ENCODE results near the gene ADGB. TPM values are rescaled to one million over a fixed set of nuclear protein-coding genes. Genes with fewer than 3 reads are reported as not detected.
"Not testable (repeated sequence)": the region's sequence is repeated elsewhere in the genome, so short reads cannot be mapped to it uniquely, and the experiment has no call there.

Gene ADGB
- total RNA-seq, 1 experiment from 2014 or later = not detected

GRCh38 chr6:146847426-146847825 lies 248.7 kb downstream of the ADGB start:
- no peak overlapping the region for H3K27ac ChIP-seq (ENCODE audit: low read length)
- no peaks in the 10 kb centered on the region for H3K36me3 ChIP-seq (ENCODE audit: insufficient read depth, low read length)
- no peaks in the 10 kb centered on the region for H3K9me3 ChIP-seq (ENCODE audit: low read length)
- H2AFZ ChIP-seq (ENCODE audit: low read length) = no peak overlapping the region
- H3K27me3 ChIP-seq (ENCODE audit: low read length) = no peaks in the 10 kb centered on the region
- no peaks in the 10 kb centered on the region for H4K20me1 ChIP-seq (ENCODE audit: insufficient read depth, low read depth, low read length)
- H3K79me2 ChIP-seq (ENCODE audit: low read length) = no peaks in the 10 kb centered on the region
- no peak overlapping the region for H3K4me3 ChIP-seq (ENCODE audit: low read length)
- no peak overlapping the region for H3K9ac ChIP-seq (ENCODE audit: low read length)
- no peaks in the 10 kb centered on the region for H3K4me1 ChIP-seq (ENCODE audit: low read length)
- DNase-seq = no peak
- no peaks in the 10 kb centered on the region for H3K9me2 ChIP-seq (replicated peaks; ENCODE audit: insufficient read depth, low read length)
- H3K4me2 ChIP-seq (ENCODE audit: low read depth, low read length, poor library complexity, severe bottlenecking) = no peak overlapping the region

GRCh38 chr6:146850238-146850896 lies 251.6 kb downstream of the ADGB start:
- Histone ChIP-seq H3K27ac (ENCODE audit: low read length) (no peak overlapping the region), H3K4me1 (ENCODE audit: low read length) (no peaks in the 10 kb centered on the region), H3K4me2 (ENCODE audit: low read depth, low read length, poor library complexity, severe bottlenecking) (no peak overlapping the region), H3K9ac (ENCODE audit: low read length) (no peak overlapping the region), H2AFZ (ENCODE audit: low read length) (no peak overlapping the region), H3K36me3 (ENCODE audit: insufficient read depth, low read length) (no peaks in the 10 kb centered on the region), H3K9me2 (replicated peaks; ENCODE audit: insufficient read depth, low read length) (no peaks in the 10 kb centered on the region), H3K79me2 (ENCODE audit: low read length) (no peaks in the 10 kb centered on the region), H3K9me3 (ENCODE audit: low read length) (no peaks in the 10 kb centered on the region), H3K27me3 (ENCODE audit: low read length) (no peaks in the 10 kb centered on the region), H4K20me1 (ENCODE audit: insufficient read depth, low read depth, low read length) (no peaks in the 10 kb centered on the region), H3K4me3 (ENCODE audit: low read length) (no peak overlapping the region)
- DNase-seq = no peak

GRCh38 chr6:146850981-146851380 lies 252.2 kb downstream of the ADGB start:
- Histone ChIP-seq H3K9me3 (ENCODE audit: low read length) (no peaks in the 10 kb centered on the region), H4K20me1 (ENCODE audit: insufficient read depth, low read depth, low read length) (no peaks in the 10 kb centered on the region), H3K36me3 (ENCODE audit: insufficient read depth, low read length) (no peaks in the 10 kb centered on the region), H3K4me3 (ENCODE audit: low read length) (no peak overlapping the region), H2AFZ (ENCODE audit: low read length) (no peak overlapping the region), H3K79me2 (ENCODE audit: low read length) (no peaks in the 10 kb centered on the region), H3K4me2 (ENCODE audit: low read depth, low read length, poor library complexity, severe bottlenecking) (no peak overlapping the region), H3K27ac (ENCODE audit: low read length) (no peak overlapping the region), H3K27me3 (ENCODE audit: low read length) (no peaks in the 10 kb centered on the region), H3K9me2 (replicated peaks; ENCODE audit: insufficient read depth, low read length) (no peaks in the 10 kb centered on the region), H3K9ac (ENCODE audit: low read length) (no peak overlapping the region), H3K4me1 (ENCODE audit: low read length) (no peaks in the 10 kb centered on the region)
- DNase-seq = no peak

GRCh38 chr6:146851837-146852236 lies 253.1 kb downstream of the ADGB start:
- H3K9ac ChIP-seq (ENCODE audit: low read length) = no peak overlapping the region
- no peaks in the 10 kb centered on the region for H3K36me3 ChIP-seq (ENCODE audit: insufficient read depth, low read length)
- no peak overlapping the region for H2AFZ ChIP-seq (ENCODE audit: low read length)
- no peak for DNase-seq
- H3K9me2 ChIP-seq (replicated peaks; ENCODE audit: insufficient read depth, low read length) = no peaks in the 10 kb centered on the region
- no peaks in the 10 kb centered on the region for H3K79me2 ChIP-seq (ENCODE audit: low read length)
- no peak overlapping the region for H3K4me2 ChIP-seq (ENCODE audit: low read depth, low read length, poor library complexity, severe bottlenecking)
- no peaks in the 10 kb centered on the region for H3K27me3 ChIP-seq (ENCODE audit: low read length)
- H3K27ac ChIP-seq (ENCODE audit: low read length) = no peak overlapping the region
- H4K20me1 ChIP-seq (ENCODE audit: insufficient read depth, low read depth, low read length) = no peaks in the 10 kb centered on the region
- no peaks in the 10 kb centered on the region for H3K9me3 ChIP-seq (ENCODE audit: low read length)
- H3K4me3 ChIP-seq (ENCODE audit: low read length) = no peak overlapping the region
- no peaks in the 10 kb centered on the region for H3K4me1 ChIP-seq (ENCODE audit: low read length)

GRCh38 chr6:146854521-146855255 lies 255.9 kb downstream of the ADGB start:
- H3K79me2 ChIP-seq (ENCODE audit: low read length); H3K27me3 ChIP-seq (ENCODE audit: low read length); H3K9me3 ChIP-seq (ENCODE audit: low read length); H3K36me3 ChIP-seq (ENCODE audit: insufficient read depth, low read length); H3K4me2 ChIP-seq (ENCODE audit: low read depth, low read length, poor library complexity, severe bottlenecking); H4K20me1 ChIP-seq (ENCODE audit: insufficient read depth, low read depth, low read length); H2AFZ ChIP-seq (ENCODE audit: low read length); H3K4me3 ChIP-seq (ENCODE audit: low read length); H3K9me2 ChIP-seq (replicated peaks; ENCODE audit: insufficient read depth, low read length); DNase-seq; H3K4me1 ChIP-seq (ENCODE audit: low read length); H3K9ac ChIP-seq (ENCODE audit: low read length); H3K27ac ChIP-seq (ENCODE audit: low read length): not testable (repeated sequence)

GRCh38 chr6:146855889-146856288 lies 257.1 kb downstream of the ADGB start:
- H3K36me3 ChIP-seq (ENCODE audit: insufficient read depth, low read length) = no peaks in the 10 kb centered on the region
- no peak overlapping the region for H3K4me2 ChIP-seq (ENCODE audit: low read depth, low read length, poor library complexity, severe bottlenecking)
- no peak overlapping the region for H2AFZ ChIP-seq (ENCODE audit: low read length)
- no peaks in the 10 kb centered on the region for H3K79me2 ChIP-seq (ENCODE audit: low read length)
- H3K4me1 ChIP-seq (ENCODE audit: low read length) = peaks cover 8% of the 10 kb centered on the region
- no peaks in the 10 kb centered on the region for H3K9me3 ChIP-seq (ENCODE audit: low read length)
- H4K20me1 ChIP-seq (ENCODE audit: insufficient read depth, low read depth, low read length) = no peaks in the 10 kb centered on the region
- no peak overlapping the region for H3K27ac ChIP-seq (ENCODE audit: low read length)
- H3K4me3 ChIP-seq (ENCODE audit: low read length) = no peak overlapping the region
- DNase-seq = no peak
- no peak overlapping the region for H3K9ac ChIP-seq (ENCODE audit: low read length)
- H3K27me3 ChIP-seq (ENCODE audit: low read length) = no peaks in the 10 kb centered on the region
- no peaks in the 10 kb centered on the region for H3K9me2 ChIP-seq (replicated peaks; ENCODE audit: insufficient read depth, low read length)

GRCh38 chr6:146856296-146856695 lies 257.5 kb downstream of the ADGB start:
- Histone ChIP-seq H3K27me3 (ENCODE audit: low read length) (no peaks in the 10 kb centered on the region), H4K20me1 (ENCODE audit: insufficient read depth, low read depth, low read length) (no peaks in the 10 kb centered on the region), H3K4me1 (ENCODE audit: low read length) (peaks cover 8% of the 10 kb centered on the region), H3K9ac (ENCODE audit: low read length) (no peak overlapping the region), H3K4me2 (ENCODE audit: low read depth, low read length, poor library complexity, severe bottlenecking) (no peak overlapping the region), H3K4me3 (ENCODE audit: low read length) (no peak overlapping the region), H3K9me3 (ENCODE audit: low read length) (no peaks in the 10 kb centered on the region), H3K79me2 (ENCODE audit: low read length) (no peaks in the 10 kb centered on the region), H3K36me3 (ENCODE audit: insufficient read depth, low read length) (no peaks in the 10 kb centered on the region), H2AFZ (ENCODE audit: low read length) (no peak overlapping the region), H3K27ac (ENCODE audit: low read length) (no peak overlapping the region), H3K9me2 (replicated peaks; ENCODE audit: insufficient read depth, low read length) (no peaks in the 10 kb centered on the region)
- no peak for DNase-seq

GRCh38 chr6:146857180-146857979 lies 258.6 kb downstream of the ADGB start:
- H3K36me3 ChIP-seq (ENCODE audit: insufficient read depth, low read length) = no peaks in the 10 kb centered on the region
- no peaks in the 10 kb centered on the region for H4K20me1 ChIP-seq (ENCODE audit: insufficient read depth, low read depth, low read length)
- H3K9me2 ChIP-seq (replicated peaks; ENCODE audit: insufficient read depth, low read length) = no peaks in the 10 kb centered on the region
- H3K9me3 ChIP-seq (ENCODE audit: low read length) = no peaks in the 10 kb centered on the region
- peak overlapping the region; percentile 90 for H2AFZ ChIP-seq (ENCODE audit: low read length)
- H3K4me3 ChIP-seq (ENCODE audit: low read length) = peak overlapping the region; percentile 63
- peak; percentile 93 for DNase-seq
- peak overlapping the region; percentile 68 for H3K9ac ChIP-seq (ENCODE audit: low read length)
- H3K27ac ChIP-seq (ENCODE audit: low read length) = no peak overlapping the region
- peaks cover 8% of the 10 kb centered on the region for H3K4me1 ChIP-seq (ENCODE audit: low read length)
- no peaks in the 10 kb centered on the region for H3K27me3 ChIP-seq (ENCODE audit: low read length)
- H3K4me2 ChIP-seq (ENCODE audit: low read depth, low read length, poor library complexity, severe bottlenecking) = peak overlapping the region; percentile 71
- no peaks in the 10 kb centered on the region for H3K79me2 ChIP-seq (ENCODE audit: low read length)
